Gastrocnemius medialis (tissue), 4 donors: ENCODE results near the gene CERCAM.

ENCODE experiments used
- POLR2A ChIP-seq, 2 donors: fragments of 450-650 bp; IDR thresholded peaks; one replicate each; pipeline ENCODE4 v1.6.1; 2017; ENCODE audit warnings: antibody characterized with exemption in 2 of 2, mild to moderate bottlenecking in 2 of 2, moderate library complexity in 2 of 2
- TF ChIP-seq, protein P1 (sequence below), 5 experiments: fragments of 450-650 bp in 3 of 5; fragments of 200-600 bp in 2 of 5; sonication (generic) in 2 of 5; IDR thresholded peaks in 4 of 5; conservative IDR thresholded peaks in 1 of 5; 1 replicate in 4 of 5; 2 replicates in 1 of 5; pipeline ENCODE4 v1.5.1; 2016 to 2019; ENCODE audit warnings: antibody characterized with exemption in 5 of 5, mild to moderate bottlenecking in 3 of 5, moderate library complexity in 3 of 5

DNA sequence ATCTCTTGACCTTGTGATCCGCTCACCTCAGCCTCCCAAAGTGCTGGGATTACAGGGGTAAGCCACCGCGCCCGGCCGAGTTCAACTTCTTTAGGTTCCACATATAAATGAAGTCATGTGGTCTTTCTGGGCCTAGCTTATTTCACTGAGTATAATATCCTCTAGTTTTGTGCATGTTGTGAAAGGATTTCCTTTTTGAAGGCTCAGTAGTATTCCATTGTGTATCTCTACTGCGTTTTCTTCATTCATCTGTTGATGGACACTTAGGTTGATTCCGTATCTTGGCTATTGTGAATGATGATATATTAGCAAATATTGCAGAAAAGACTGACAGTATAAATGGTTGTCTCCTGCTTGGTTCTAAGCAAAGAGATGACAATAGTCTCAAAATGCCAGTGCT is 55.2 kb downstream of the CERCAM start:
- TF ChIP-seq, protein P1, sequence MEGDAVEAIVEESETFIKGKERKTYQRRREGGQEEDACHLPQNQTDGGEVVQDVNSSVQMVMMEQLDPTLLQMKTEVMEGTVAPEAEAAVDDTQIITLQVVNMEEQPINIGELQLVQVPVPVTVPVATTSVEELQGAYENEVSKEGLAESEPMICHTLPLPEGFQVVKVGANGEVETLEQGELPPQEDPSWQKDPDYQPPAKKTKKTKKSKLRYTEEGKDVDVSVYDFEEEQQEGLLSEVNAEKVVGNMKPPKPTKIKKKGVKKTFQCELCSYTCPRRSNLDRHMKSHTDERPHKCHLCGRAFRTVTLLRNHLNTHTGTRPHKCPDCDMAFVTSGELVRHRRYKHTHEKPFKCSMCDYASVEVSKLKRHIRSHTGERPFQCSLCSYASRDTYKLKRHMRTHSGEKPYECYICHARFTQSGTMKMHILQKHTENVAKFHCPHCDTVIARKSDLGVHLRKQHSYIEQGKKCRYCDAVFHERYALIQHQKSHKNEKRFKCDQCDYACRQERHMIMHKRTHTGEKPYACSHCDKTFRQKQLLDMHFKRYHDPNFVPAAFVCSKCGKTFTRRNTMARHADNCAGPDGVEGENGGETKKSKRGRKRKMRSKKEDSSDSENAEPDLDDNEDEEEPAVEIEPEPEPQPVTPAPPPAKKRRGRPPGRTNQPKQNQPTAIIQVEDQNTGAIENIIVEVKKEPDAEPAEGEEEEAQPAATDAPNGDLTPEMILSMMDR (IDR thresholded peaks at IDR 0.05 in 4 of 5, conservative IDR thresholded peaks at IDR 0.05 in 1 of 5) = no peak
- TF ChIP-seq POLR2A (IDR thresholded peaks at IDR 0.05) = no peak
